ENCODE measurements around the gene DNM3.

The DNM3 gene

DNA sequence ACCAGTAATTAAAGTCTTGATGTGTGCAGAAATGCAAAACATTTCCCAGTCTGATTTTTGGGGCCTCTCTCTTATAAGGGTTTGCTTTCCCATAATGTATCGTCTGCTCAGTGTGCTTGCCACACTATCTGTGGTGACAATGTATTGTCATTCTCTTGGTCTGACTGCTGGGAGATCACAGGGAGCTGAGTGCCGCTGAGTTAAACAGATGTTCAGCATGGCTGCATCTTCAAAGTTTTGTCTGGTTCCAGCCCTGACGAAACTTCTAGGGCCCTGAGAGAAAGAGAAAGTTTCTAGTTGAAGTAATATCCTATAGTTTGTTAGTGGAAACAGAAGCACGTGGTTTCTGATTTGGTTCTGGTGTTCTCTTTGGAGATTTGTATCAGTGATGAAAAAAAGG, 42.6 kb downstream of the DNM3 start:
- Histone ChIP-seq H3K9ac (ENCODE audit: low read length) (no peak overlapping the region), H3F3A (ENCODE audit: insufficient read depth, low read length) (no peaks in the 10 kb centered on the region), H2AFZ (ENCODE audit: low read length) (no peak overlapping the region), H3K4me1 (ENCODE audit: insufficient read depth, low read length, severe bottlenecking) (no peaks in the 10 kb centered on the region), H3K79me2 (ENCODE audit: insufficient read depth, low read length) (no peaks in the 10 kb centered on the region), H3K36me3 (ENCODE audit: insufficient read depth, low read length) (no peaks in the 10 kb centered on the region), H3K9me3 (ENCODE audit: low read length) (no peaks in the 10 kb centered on the region), H3K27ac (ENCODE audit: low read depth, low read length, poor library complexity, severe bottlenecking) (no peak overlapping the region), H3K27me3 (ENCODE audit: insufficient read depth, low read length) (no peaks in the 10 kb centered on the region), H4K20me1 (ENCODE audit: insufficient read depth, low read length) (no peaks in the 10 kb centered on the region), H3K4me3 (ENCODE audit: low read depth, low read length, poor library complexity, severe bottlenecking) (no peak overlapping the region), H3K9me2 (ENCODE audit: low read depth, low read length) (no peaks in the 10 kb centered on the region), H3K4me2 (ENCODE audit: low read length) (no peak overlapping the region)
- TF ChIP-seq, protein P1, sequence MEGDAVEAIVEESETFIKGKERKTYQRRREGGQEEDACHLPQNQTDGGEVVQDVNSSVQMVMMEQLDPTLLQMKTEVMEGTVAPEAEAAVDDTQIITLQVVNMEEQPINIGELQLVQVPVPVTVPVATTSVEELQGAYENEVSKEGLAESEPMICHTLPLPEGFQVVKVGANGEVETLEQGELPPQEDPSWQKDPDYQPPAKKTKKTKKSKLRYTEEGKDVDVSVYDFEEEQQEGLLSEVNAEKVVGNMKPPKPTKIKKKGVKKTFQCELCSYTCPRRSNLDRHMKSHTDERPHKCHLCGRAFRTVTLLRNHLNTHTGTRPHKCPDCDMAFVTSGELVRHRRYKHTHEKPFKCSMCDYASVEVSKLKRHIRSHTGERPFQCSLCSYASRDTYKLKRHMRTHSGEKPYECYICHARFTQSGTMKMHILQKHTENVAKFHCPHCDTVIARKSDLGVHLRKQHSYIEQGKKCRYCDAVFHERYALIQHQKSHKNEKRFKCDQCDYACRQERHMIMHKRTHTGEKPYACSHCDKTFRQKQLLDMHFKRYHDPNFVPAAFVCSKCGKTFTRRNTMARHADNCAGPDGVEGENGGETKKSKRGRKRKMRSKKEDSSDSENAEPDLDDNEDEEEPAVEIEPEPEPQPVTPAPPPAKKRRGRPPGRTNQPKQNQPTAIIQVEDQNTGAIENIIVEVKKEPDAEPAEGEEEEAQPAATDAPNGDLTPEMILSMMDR (IDR thresholded peaks at IDR 0.05; ENCODE audit: low read length), result no peak
- no peak for TF ChIP-seq EZH2 (IDR thresholded peaks at IDR 0.05; ENCODE audit: borderline replicate concordance, low read length)

DNA sequence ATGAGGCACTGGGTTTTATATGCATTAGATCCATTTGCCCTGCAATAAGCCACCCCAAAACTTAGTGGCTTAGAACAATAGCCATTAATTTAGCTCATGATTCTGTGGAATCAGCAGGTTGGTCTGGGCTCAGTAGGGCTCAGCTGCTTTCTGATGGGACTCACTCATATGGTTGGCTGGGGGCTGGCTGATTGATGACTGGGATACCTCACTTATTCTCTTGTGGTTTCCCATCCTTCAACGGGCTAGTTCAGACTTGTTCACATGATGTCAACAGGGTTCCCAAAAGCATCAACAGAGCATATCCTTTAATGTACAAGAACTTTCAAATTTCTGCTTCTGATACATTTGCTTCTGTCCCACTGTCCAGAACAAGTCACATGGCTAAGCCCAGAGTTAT, 43.2 kb downstream of the DNM3 start:
- H3K9me3 ChIP-seq (ENCODE audit: low read length), result no peaks in the 10 kb centered on the region
- H3K9me2 ChIP-seq (ENCODE audit: low read depth, low read length), result no peaks in the 10 kb centered on the region
- no peak overlapping the region for H3K4me3 ChIP-seq (ENCODE audit: low read depth, low read length, poor library complexity, severe bottlenecking)
- no peaks in the 10 kb centered on the region for H4K20me1 ChIP-seq (ENCODE audit: insufficient read depth, low read length)
- H2AFZ ChIP-seq (ENCODE audit: low read length), result no peak overlapping the region
- no peaks in the 10 kb centered on the region for H3F3A ChIP-seq (ENCODE audit: insufficient read depth, low read length)
- H3K4me1 ChIP-seq (ENCODE audit: insufficient read depth, low read length, severe bottlenecking), result no peaks in the 10 kb centered on the region
- H3K36me3 ChIP-seq (ENCODE audit: insufficient read depth, low read length), result no peaks in the 10 kb centered on the region
- H3K9ac ChIP-seq (ENCODE audit: low read length), result no peak overlapping the region
- no peaks in the 10 kb centered on the region for H3K27me3 ChIP-seq (ENCODE audit: insufficient read depth, low read length)
- no peak overlapping the region for H3K27ac ChIP-seq (ENCODE audit: low read depth, low read length, poor library complexity, severe bottlenecking)
- H3K79me2 ChIP-seq (ENCODE audit: insufficient read depth, low read length), result no peaks in the 10 kb centered on the region
- TF ChIP-seq, protein P1 (IDR thresholded peaks at IDR 0.05; ENCODE audit: low read length), result no peak
- no peak for TF ChIP-seq EZH2 (IDR thresholded peaks at IDR 0.05; ENCODE audit: borderline replicate concordance, low read length)
- no peak overlapping the region for H3K4me2 ChIP-seq (ENCODE audit: low read length)

DNA sequence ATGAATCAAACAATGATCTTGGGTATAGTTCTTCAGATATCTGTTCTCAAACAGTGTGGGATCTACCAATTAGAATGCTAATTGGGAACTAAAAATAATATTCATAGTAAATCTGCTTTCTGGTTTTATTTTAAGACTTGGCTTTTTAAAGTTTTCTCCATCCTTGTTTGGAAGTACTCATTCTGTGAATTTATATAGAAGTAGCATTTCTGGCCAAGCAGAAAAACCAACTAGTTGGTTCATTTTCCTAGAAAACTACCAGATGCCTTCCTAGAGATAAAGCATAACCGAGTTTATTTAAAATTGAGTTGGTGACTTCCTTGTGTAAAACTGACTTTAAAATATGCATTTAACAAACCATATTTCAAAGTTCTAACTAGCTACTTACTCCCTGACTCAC, 48.8 kb downstream of the DNM3 start:
- Histone ChIP-seq H3K9me3 (ENCODE audit: low read length) (no peaks in the 10 kb centered on the region), H3K4me2 (ENCODE audit: low read length) (no peak overlapping the region), H3K27me3 (ENCODE audit: insufficient read depth, low read length) (no peaks in the 10 kb centered on the region), H3K27ac (ENCODE audit: low read depth, low read length, poor library complexity, severe bottlenecking) (no peak overlapping the region), H3F3A (ENCODE audit: insufficient read depth, low read length) (no peaks in the 10 kb centered on the region), H3K4me1 (ENCODE audit: insufficient read depth, low read length, severe bottlenecking) (no peaks in the 10 kb centered on the region), H3K79me2 (ENCODE audit: insufficient read depth, low read length) (no peaks in the 10 kb centered on the region), H3K9me2 (ENCODE audit: low read depth, low read length) (no peaks in the 10 kb centered on the region), H3K9ac (ENCODE audit: low read length) (no peak overlapping the region), H3K36me3 (ENCODE audit: insufficient read depth, low read length) (no peaks in the 10 kb centered on the region), H2AFZ (ENCODE audit: low read length) (no peak overlapping the region), H4K20me1 (ENCODE audit: insufficient read depth, low read length) (no peaks in the 10 kb centered on the region), H3K4me3 (ENCODE audit: low read depth, low read length, poor library complexity, severe bottlenecking) (no peak overlapping the region)
- no peak for TF ChIP-seq EZH2 (IDR thresholded peaks at IDR 0.05; ENCODE audit: borderline replicate concordance, low read length)
- TF ChIP-seq, protein P1 (IDR thresholded peaks at IDR 0.05; ENCODE audit: low read length), result no peak

Measured in OCI-LY1 (cell line).